HL-60 (cell line): ENCODE data around the gene GIMAP7.

ENCODE experiments used
- DNase-seq, 2 experiments: peaks; one replicate each; pipeline ENCODE4 v3.0.0-alpha.2; 2010 to 2020; ENCODE audit warnings: low read depth in 1 of 2, low spot score in 1 of 2
- H3K27ac ChIP-seq: fragments of 250-450 bp; sonication (Bioruptor Pico); replicated peaks from 2 replicates; pipeline ENCODE4 v1.5.1; 2020; ENCODE audit warnings: mild to moderate bottlenecking, moderate library complexity
- H3K27me3 ChIP-seq: fragments of 250-450 bp; sonication (Bioruptor Pico); 2 replicates; pipeline ENCODE4 v1.5.1; 2021; ENCODE audit warnings: mild to moderate bottlenecking, moderate library complexity; ENCODE audit not compliant: insufficient read depth, poor library complexity, severe bottlenecking
- H3K4me3 ChIP-seq: replicated peaks from 2 replicates; pipeline ENCODE4 v1.5.1; 2011; ENCODE audit warnings: mild to moderate bottlenecking, control low read depth, low read length; ENCODE audit not compliant: insufficient read depth
- CTCF ChIP-seq: IDR thresholded peaks from one replicate; pipeline ENCODE4 v1.5.1; 2011; ENCODE audit warnings: low read length, control low read depth, inconsistent platforms; ENCODE audit not compliant: insufficient read depth
- GABPA ChIP-seq: IDR thresholded peaks from 2 replicates; pipeline ENCODE4 v1.6.1; 2012; ENCODE audit warnings: low read depth
- POLR2AphosphoS5 ChIP-seq: IDR thresholded peaks from 2 replicates; pipeline ENCODE4 v1.6.1; 2012; ENCODE audit warnings: low read depth
- REST ChIP-seq: IDR thresholded peaks from 2 replicates; pipeline ENCODE4 v1.6.1; 2012; ENCODE audit warnings: low read depth; ENCODE audit not compliant: insufficient replicate concordance
- SPI1 ChIP-seq: IDR thresholded peaks from 2 replicates; pipeline ENCODE4 v1.6.1; 2012; ENCODE audit warnings: low read depth, mild to moderate bottlenecking, borderline replicate concordance

The GIMAP7 gene

GRCh38 chr7:150479023-150479716, 35.5 kb upstream of the GIMAP7 start:
- H3K4me3 ChIP-seq, result no peak overlapping the region
- no peaks in the 10 kb centered on the region for H3K27me3 ChIP-seq
- DNase-seq, result no peak
- H3K27ac ChIP-seq, result no peak overlapping the region
- TF ChIP-seq GABPA (no peak), POLR2AphosphoS5 (no peak), REST (no peak), CTCF (no peak), SPI1 (no peak)

- TF ChIP-seq GABPA (no peak), SPI1 (no peak), CTCF (no peak), POLR2AphosphoS5 (no peak), REST (no peak)
- H3K4me3 ChIP-seq, result no peak overlapping the region
- H3K27me3 ChIP-seq, result no peaks in the 10 kb centered on the region
- H3K27ac ChIP-seq, result no peak overlapping the region
- DNase-seq, result no peak
Measured at GRCh38 chr7:150481186-150481920, 33.3 kb upstream of the GIMAP7 start.

- DNase-seq, result no peak
- no peak for TF ChIP-seq POLR2AphosphoS5
- TF ChIP-seq SPI1, result no peak
- TF ChIP-seq GABPA, result no peak
- TF ChIP-seq CTCF, result no peak
- TF ChIP-seq REST, result no peak
- Histone ChIP-seq H3K27me3 (no peaks in the 10 kb centered on the region), H3K4me3 (no peak overlapping the region), H3K27ac (no peak overlapping the region)
Measured at GRCh38 chr7:150481922-150482321, 32.8 kb upstream of the GIMAP7 start.
